Measurements from ENCODE around the gene KCNAB1. TPM values are rescaled to one million over a fixed set of nuclear protein-coding genes. Genes with fewer than 3 reads are reported as not detected.

Gene KCNAB1
- total and polyA plus RNA-seq, 2 donors (not counting 3 experiments of a cell fraction or from before 2014, with no cell fraction given), result 0.21 TPM; not detected in 1

- Histone ChIP-seq H3K4me3 (replicated peaks in 1 of 3; ENCODE audit: insufficient read depth in 1 of 3, low read depth in 1 of 3, low read length in 3 of 3) (no peak overlapping the region), H4K20me1 (replicated peaks; ENCODE audit: control insufficient read depth, extremely low read depth, insufficient read depth, low read length) (no peaks in the 10 kb centered on the region), H2AFZ (ENCODE audit: low read depth, low read length) (no peak overlapping the region), H3K4me1 (ENCODE audit: control insufficient read depth, extremely low read depth, insufficient read depth, low read length) (no peaks in the 10 kb centered on the region), H3K9ac (replicated peaks; ENCODE audit: extremely low read depth, insufficient read depth, low read length) (no peak overlapping the region), H3K27me3 (ENCODE audit: control insufficient read depth in 2 of 2, insufficient read depth in 2 of 2, low read length in 2 of 2) (no peaks in the 10 kb centered on the region), H3K9me3 (replicated peaks; ENCODE audit: control insufficient read depth, insufficient read depth, low read length) (no peaks in the 10 kb centered on the region), H3K4me2 (ENCODE audit: insufficient read depth, low read length) (no peak overlapping the region), H3K9me1 (replicated peaks; ENCODE audit: control insufficient read depth, extremely low read depth, insufficient read depth, low read length) (no peaks in the 10 kb centered on the region), H3K27ac (ENCODE audit: insufficient read depth, low read depth, low read length) (no peak overlapping the region), H3K79me2 (ENCODE audit: control insufficient read depth, insufficient read depth, low read length) (no peaks in the 10 kb centered on the region), H3K36me3 (ENCODE audit: control insufficient read depth in 2 of 2, extremely low read depth in 1 of 2, insufficient read depth in 2 of 2, low read length in 2 of 2) (no peaks in the 10 kb centered on the region)
- BruUV-seq (replicated peaks), result no TSS peak
- no peak for DNase-seq (ENCODE audit: low read depth, low spot score)
- CTCF ChIA-PET, result no interaction called here
- TF ChIP-seq POLR2AphosphoS5 (IDR thresholded peaks at IDR 0.05; ENCODE audit: insufficient read depth, low read depth, low read length) (no peak), FOS (IDR thresholded peaks at IDR 0.05; ENCODE audit: borderline replicate concordance, insufficient read depth, low read length) (no peak), JUN (IDR thresholded peaks at IDR 0.05; ENCODE audit: borderline replicate concordance, insufficient read depth, insufficient read length, low read depth) (no peak), EZH2 (IDR thresholded peaks at IDR 0.05; ENCODE audit: borderline replicate concordance, low read depth, low read length, severe bottlenecking) (no peak), MYC (IDR thresholded peaks at IDR 0.05; ENCODE audit: low read depth, low read length) (no peak), GATA2 (IDR thresholded peaks at IDR 0.05; ENCODE audit: insufficient read depth, insufficient read length, low read depth, low read length) (no peak), POLR2A (IDR thresholded peaks at IDR 0.05; ENCODE audit: low read depth, low read length) (no peak), CTCF (IDR thresholded peaks at IDR 0.05; ENCODE audit: extremely low read depth in 1 of 2, insufficient read depth in 1 of 2, low read depth in 1 of 2, low read length in 2 of 2) (no peak)
- TF ChIP-seq, protein P1, sequence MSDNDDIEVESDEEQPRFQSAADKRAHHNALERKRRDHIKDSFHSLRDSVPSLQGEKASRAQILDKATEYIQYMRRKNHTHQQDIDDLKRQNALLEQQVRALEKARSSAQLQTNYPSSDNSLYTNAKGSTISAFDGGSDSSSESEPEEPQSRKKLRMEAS (IDR thresholded peaks at IDR 0.05; ENCODE audit: insufficient read depth, insufficient read length), result no peak
- intact Hi-C loops (cut with micrococcal nuclease) (no loop called here), dilution Hi-C loops (cut with MboI; ENCODE audit: extremely low pct_ligation_motif_present, low sequenced_read_pairs) (no loop called here)
- POLR2A ChIA-PET, result no interaction called here
- FAIRE-seq, result no peak
Observed at GRCh38 chr3:156271508-156271907, 151.1 kb downstream of the KCNAB1 start.

Measured in endothelial cell of umbilical vein (primary cell).